LNCAP (cell line): ENCODE results near the gene LAMA5.

ENCODE experiments used
- TF ChIP-seq, protein P1 (sequence below): fragments of 450-650 bp; IDR thresholded peaks from 2 replicates; pipeline ENCODE4 v1.5.1; 2017; ENCODE audit warnings: mild to moderate bottlenecking

LAMA5 gene

DNA sequence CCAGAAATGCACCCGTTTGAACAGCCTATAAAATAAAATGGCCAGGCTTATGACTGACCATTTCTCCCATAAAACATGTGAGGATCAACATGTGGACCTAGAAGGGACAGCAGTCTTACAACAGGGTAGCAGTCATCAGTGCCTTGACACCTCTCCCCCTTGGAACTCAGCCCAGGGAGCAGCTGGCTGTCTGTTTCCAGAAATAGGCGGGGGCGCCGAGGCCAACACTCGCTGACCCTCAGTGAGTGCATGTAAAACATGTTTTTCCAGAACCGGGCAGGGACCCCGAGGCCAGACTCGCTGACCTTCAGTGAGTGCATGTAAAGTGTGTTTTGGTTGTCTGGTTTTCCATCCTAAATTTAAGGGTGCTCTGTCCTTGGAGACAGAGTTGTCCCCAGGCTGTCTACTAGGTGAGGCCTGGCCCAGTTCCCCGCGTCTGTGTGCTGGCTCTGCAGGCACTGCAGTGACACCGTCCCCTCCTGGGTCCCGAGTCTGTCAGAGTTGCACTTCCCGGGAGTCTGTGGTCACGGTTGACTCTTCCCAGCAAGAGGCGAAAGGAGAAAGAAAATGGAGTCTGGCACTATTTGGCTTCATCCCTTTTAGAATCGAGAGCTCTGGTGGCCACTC, 84.1 kb downstream of the LAMA5 start:
- TF ChIP-seq, protein P1, sequence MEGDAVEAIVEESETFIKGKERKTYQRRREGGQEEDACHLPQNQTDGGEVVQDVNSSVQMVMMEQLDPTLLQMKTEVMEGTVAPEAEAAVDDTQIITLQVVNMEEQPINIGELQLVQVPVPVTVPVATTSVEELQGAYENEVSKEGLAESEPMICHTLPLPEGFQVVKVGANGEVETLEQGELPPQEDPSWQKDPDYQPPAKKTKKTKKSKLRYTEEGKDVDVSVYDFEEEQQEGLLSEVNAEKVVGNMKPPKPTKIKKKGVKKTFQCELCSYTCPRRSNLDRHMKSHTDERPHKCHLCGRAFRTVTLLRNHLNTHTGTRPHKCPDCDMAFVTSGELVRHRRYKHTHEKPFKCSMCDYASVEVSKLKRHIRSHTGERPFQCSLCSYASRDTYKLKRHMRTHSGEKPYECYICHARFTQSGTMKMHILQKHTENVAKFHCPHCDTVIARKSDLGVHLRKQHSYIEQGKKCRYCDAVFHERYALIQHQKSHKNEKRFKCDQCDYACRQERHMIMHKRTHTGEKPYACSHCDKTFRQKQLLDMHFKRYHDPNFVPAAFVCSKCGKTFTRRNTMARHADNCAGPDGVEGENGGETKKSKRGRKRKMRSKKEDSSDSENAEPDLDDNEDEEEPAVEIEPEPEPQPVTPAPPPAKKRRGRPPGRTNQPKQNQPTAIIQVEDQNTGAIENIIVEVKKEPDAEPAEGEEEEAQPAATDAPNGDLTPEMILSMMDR, result no peak

DNA sequence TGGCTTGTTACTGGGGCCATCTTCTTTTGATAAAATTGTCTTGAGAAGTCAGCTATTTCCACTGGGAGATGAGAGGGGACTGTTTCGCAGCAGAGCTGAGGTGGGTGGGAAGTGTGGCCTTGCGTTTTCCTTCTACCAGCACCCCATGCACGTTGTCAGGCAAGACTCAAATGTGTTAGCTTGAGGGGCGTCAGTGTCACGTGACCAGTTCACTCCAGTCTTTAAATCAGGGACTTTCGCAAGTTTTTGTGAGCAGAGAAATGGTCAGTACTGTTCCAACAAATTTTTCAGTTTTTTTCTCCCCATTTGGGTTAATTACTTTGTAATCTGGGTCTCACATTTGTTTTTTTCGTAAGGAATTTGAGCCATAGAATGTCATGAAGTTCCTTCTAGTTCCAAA, 85.0 kb downstream of the LAMA5 start:
- TF ChIP-seq, protein P1, result no peak

DNA sequence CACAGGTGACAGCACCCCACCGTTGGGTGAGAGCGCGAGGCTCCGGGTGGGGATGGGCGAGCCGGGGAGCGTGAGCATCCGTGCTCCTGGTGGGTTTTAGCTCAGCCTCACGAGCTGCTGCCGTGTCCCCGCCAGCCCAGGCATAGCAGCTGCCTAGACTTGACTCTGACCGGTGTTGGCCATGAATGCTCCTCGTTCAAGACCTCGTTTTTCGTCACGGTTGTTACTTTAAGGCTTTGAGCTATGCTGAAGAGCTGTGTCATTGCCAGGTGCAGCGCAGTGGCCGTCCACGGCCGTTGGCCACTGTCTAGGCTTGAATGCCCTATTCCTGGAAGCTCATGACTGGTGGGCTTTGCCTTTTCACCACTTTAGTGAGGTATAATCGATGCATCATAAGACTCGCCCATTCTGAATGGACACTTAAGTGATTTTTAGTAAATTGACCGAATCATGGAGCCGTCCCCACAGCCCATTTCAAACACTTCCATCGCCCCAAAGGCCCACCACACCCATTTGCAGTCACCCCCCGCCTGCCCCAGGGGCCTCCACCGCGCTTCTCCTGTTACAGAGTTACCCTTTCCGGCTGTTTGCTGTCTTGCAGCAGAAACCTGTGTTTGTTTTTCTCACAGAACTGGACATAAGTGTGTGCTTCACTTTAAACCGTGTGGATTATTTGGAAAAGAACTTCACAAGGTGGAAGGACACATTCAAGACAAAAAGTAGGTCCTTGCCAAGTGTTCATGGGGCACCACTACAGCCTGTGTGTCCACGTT, 85.8 kb downstream of the LAMA5 start:
- TF ChIP-seq, protein P1, result no peak

DNA sequence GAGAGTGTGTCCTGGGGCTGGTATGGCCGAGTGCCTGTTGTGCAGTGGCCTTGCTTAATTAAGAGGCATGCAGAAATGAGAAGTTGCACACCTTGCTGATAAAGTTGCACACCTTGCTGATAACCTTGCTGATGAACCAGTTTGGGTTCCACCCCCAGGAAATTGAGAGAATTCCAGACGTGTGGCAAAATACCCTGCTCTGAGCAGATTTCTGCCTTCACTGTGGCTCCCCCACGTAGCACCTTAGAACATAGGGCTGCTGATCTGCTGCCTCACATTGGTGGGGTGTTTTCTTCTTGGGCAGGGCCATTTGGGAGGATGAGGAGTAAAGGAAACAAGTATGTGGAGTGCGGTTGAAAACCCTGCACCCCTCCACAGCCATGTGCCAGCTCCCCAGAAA, 86.8 kb downstream of the LAMA5 start:
- TF ChIP-seq, protein P1, result no peak

DNA sequence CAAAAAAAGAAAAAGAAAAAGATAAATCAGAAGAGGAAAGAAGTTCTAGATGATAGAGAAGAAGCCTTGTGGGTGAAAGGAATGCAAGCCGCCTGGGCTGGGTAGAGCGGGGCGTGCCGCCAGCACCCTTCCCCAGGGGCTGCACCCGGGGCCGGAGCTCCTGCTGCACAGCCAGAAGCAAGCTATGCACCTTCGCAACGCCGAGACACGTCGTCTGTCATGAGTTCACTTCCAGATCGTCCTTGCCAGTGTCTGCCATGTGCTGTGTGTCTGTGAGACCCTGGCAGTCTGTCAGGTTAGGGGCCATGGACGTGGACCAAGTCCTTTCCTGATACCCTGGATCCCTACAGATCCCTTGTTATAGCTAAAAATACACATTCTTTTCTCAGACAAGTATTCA, 89.9 kb downstream of the LAMA5 start:
- TF ChIP-seq, protein P1, result no peak

DNA sequence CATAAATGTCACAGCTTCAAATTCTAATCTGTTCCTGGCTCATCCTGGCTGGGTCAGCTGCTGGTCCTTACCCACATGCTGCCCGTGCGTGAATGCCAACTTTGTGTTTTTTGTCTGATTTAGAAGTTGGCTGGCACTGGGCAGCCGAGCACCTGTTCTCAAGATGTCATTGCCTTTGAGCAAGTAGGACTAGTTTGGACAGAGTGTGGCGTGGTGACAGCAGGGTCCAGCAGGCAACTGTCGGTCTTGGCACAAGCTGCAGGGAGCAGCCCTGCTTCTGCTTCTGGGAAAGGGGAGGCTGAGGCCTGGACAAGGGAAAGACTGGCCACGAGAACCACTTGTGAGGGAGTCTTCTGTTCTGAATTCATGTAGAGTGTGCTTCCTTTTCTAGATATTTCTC, 90.7 kb downstream of the LAMA5 start:
- TF ChIP-seq, protein P1, result no peak

DNA sequence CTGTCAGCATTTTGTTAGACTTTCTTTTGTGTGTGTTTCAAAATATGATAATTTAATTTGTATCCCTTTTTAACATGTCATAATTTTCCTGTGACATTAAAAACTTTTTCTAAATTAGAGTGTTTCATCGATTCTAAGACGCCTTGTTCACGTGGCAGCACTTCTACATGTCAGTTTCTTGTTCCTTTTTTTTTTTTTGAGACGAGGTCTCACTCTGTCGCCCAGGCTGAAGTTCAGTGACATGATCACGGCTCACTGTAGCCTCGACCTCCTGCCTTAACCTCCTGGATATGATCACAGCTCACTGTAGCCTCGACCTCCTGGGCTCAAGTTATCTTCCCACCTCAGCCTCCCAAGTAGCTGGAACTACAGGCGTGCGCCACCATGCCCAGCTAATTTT, 91.9 kb downstream of the LAMA5 start:
- TF ChIP-seq, protein P1, result no peak
